Mesenchymal stem cell (in vitro differentiated cells and primary cell): ENCODE results near the gene C22orf39.

Experiments
- DNase-seq: peaks from one replicate; pipeline ENCODE4 v3.0.0-alpha.2; 2013
- H2AFZ ChIP-seq: one replicate; pipeline ENCODE4 v1.6.1; 2013; ENCODE audit warnings: low read depth, mild to moderate bottlenecking, control low read depth, inconsistent platforms, low read length, moderate library complexity
- H2AK5ac ChIP-seq: 2 replicates; pipeline ENCODE4 v1.6.1; 2013; ENCODE audit warnings: low read length, moderate library complexity, mild to moderate bottlenecking, inconsistent platforms; ENCODE audit not compliant: severe bottlenecking
- H2BK120ac ChIP-seq: one replicate; pipeline ENCODE4 v1.6.1; 2013; ENCODE audit warnings: low read depth, mild to moderate bottlenecking, inconsistent platforms, low read length, moderate library complexity
- H2BK12ac ChIP-seq, 2 experiments: one replicate each; pipeline ENCODE4 v1.6.1; 2013; ENCODE audit warnings: inconsistent platforms in 2 of 2, low read length in 2 of 2, mild to moderate bottlenecking in 2 of 2, moderate library complexity in 2 of 2, control low read depth in 1 of 2
- H2BK15ac ChIP-seq: one replicate; pipeline ENCODE4 v1.6.1; 2013; ENCODE audit warnings: mild to moderate bottlenecking, low read depth, inconsistent platforms; ENCODE audit not compliant: poor library complexity, severe bottlenecking
- H2BK5ac ChIP-seq: 2 replicates; pipeline ENCODE4 v1.6.1; 2013; ENCODE audit warnings: low read depth, mild to moderate bottlenecking, low read length, control low read depth, inconsistent platforms; ENCODE audit not compliant: poor library complexity, severe bottlenecking
- H3K14ac ChIP-seq, 2 experiments: one replicate each; pipeline ENCODE4 v1.6.1; 2013; ENCODE audit warnings: inconsistent platforms in 2 of 2, low read length in 2 of 2, control low read depth in 1 of 2, mild to moderate bottlenecking in 1 of 2, moderate library complexity in 1 of 2
- H3K18ac ChIP-seq, 2 experiments: one replicate each; pipeline ENCODE4 v1.6.1; 2013; ENCODE audit warnings: inconsistent platforms in 2 of 2, low read length in 2 of 2, control low read depth in 1 of 2, low read depth in 1 of 2, mild to moderate bottlenecking in 1 of 2
- H3K23ac ChIP-seq, 2 experiments: one replicate each; pipeline ENCODE4 v1.6.1; 2013; ENCODE audit warnings: inconsistent platforms in 2 of 2, low read length in 2 of 2, mild to moderate bottlenecking in 2 of 2, moderate library complexity in 2 of 2, control low read depth in 1 of 2
- H3K27ac ChIP-seq: 2 replicates; pipeline ENCODE4 v1.5.1; 2013; ENCODE audit warnings: mild to moderate bottlenecking, moderate library complexity, low read length, control low read depth, inconsistent platforms; ENCODE audit not compliant: poor library complexity, severe bottlenecking
- H3K27me3 ChIP-seq, 2 experiments: 2 replicates each; pipeline versions ENCODE4 v1.6.1 to v1.7.0; 2013; ENCODE audit warnings: low read length in 2 of 2, mild to moderate bottlenecking in 2 of 2, moderate library complexity in 2 of 2, control low read depth in 1 of 2, inconsistent platforms in 1 of 2; ENCODE audit not compliant: control insufficient read depth in 1 of 2, insufficient read depth in 1 of 2
- H3K36me3 ChIP-seq, 2 experiments: 2 replicates each; pipeline versions ENCODE4 v1.6.1 to v1.7.0; 2013; ENCODE audit warnings: low read length in 2 of 2, control low read depth in 1 of 2, inconsistent platforms in 1 of 2, low read depth in 1 of 2, mild to moderate bottlenecking in 1 of 2; ENCODE audit not compliant: insufficient read depth in 2 of 2, control insufficient read depth in 1 of 2
- H3K4ac ChIP-seq, 2 experiments: one replicate each; pipeline ENCODE4 v1.6.1; 2013; ENCODE audit warnings: inconsistent platforms in 2 of 2, low read length in 2 of 2, mild to moderate bottlenecking in 2 of 2, moderate library complexity in 2 of 2, control low read depth in 1 of 2, low read depth in 1 of 2
- H3K4me1 ChIP-seq: 2 replicates; pipeline ENCODE4 v1.6.1; 2013; ENCODE audit warnings: low read depth, low read length, control low read depth; ENCODE audit not compliant: control insufficient read depth, insufficient read depth
- H3K4me2 ChIP-seq: 2 replicates; pipeline ENCODE4 v1.6.1; 2013; ENCODE audit warnings: low read length, mild to moderate bottlenecking, inconsistent platforms; ENCODE audit not compliant: poor library complexity, severe bottlenecking
- H3K4me3 ChIP-seq, 2 experiments: 2 replicates each; pipeline versions ENCODE4 v1.5.1 to v1.7.0; 2013; ENCODE audit warnings: low read length in 2 of 2, mild to moderate bottlenecking in 2 of 2, control low read depth in 1 of 2, low read depth in 1 of 2; ENCODE audit not compliant: insufficient read depth in 1 of 2
- H3K79me1 ChIP-seq: replicated peaks from 2 replicates; pipeline ENCODE4 v1.6.1; 2013; ENCODE audit warnings: mild to moderate bottlenecking, control low read depth, low read length, inconsistent platforms; ENCODE audit not compliant: poor library complexity, severe bottlenecking
- H3K9ac ChIP-seq: 2 replicates; pipeline ENCODE4 v1.7.0; 2013; ENCODE audit warnings: mild to moderate bottlenecking, low read length, moderate library complexity
- H3K9me3 ChIP-seq: 2 replicates; pipeline ENCODE4 v1.7.0; 2013; ENCODE audit warnings: mild to moderate bottlenecking, low read length; ENCODE audit not compliant: control insufficient read depth
- H4K8ac ChIP-seq: one replicate; pipeline ENCODE4 v1.6.1; 2013; ENCODE audit warnings: inconsistent platforms, mild to moderate bottlenecking, low read length, moderate library complexity
- H4K91ac ChIP-seq: one replicate; pipeline ENCODE4 v1.6.1; 2013; ENCODE audit warnings: mild to moderate bottlenecking, low read length, inconsistent platforms
- WGBS: methylation state at CpG from one replicate; pipeline ENCODE4 v1.1.7; 2013; ENCODE audit warnings: mixed read lengths; 5-methylcytosine and 5-hydroxymethylcytosine counted together

C22orf39 gene

DNA sequence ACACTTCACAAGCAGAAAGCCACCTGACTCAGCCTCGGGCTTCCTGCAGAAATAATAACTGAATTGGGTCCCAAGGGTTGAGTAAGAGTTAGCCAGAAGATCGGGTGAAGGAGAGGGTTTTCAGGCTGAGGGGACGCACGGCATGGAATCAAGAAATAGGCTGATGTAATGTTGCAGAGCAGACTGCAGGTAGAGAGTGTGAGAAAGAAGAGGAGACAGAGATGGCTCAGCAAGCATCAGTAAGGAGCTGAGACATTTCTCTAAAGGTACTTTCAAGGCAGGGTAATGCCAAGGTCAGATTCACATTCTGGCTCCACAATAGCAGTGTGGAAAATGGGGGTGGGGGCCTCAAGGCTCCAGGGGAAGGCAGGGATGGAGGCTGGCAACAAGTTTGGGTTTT, 34.6 kb downstream of the C22orf39 start:
- no peak overlapping the region for H2BK12ac ChIP-seq
- H2AFZ ChIP-seq = no peak overlapping the region
- DNase-seq = no peak
- no peak overlapping the region for H4K8ac ChIP-seq
- no peak overlapping the region for H2BK5ac ChIP-seq
- no peak overlapping the region for H3K4me3 ChIP-seq
- H2BK15ac ChIP-seq = no peak overlapping the region
- H3K9me3 ChIP-seq = no peaks in the 10 kb centered on the region
- H3K27me3 ChIP-seq = no peaks in the 10 kb centered on the region
- H2BK120ac ChIP-seq = no peak overlapping the region
- no peak overlapping the region for H2AK5ac ChIP-seq
- no peak overlapping the region for H3K9ac ChIP-seq
- H3K4me2 ChIP-seq = no peak overlapping the region
- H3K4ac ChIP-seq = no peak overlapping the region
- H3K27ac ChIP-seq = no peak overlapping the region
- H3K79me1 ChIP-seq = peaks cover 45% of the 10 kb centered on the region
- no peak overlapping the region for H4K91ac ChIP-seq
- 94% methylated on average over 4 of the region's 4 CpGs for WGBS
- H3K14ac ChIP-seq = no peak overlapping the region
- peaks cover 4% of the 10 kb centered on the region for H3K4me1 ChIP-seq
- peaks cover 12 to 26% of the 10 kb centered on the region in 2 experiments for H3K36me3 ChIP-seq
- H3K23ac ChIP-seq = no peak overlapping the region
- H3K18ac ChIP-seq = no peak overlapping the region

DNA sequence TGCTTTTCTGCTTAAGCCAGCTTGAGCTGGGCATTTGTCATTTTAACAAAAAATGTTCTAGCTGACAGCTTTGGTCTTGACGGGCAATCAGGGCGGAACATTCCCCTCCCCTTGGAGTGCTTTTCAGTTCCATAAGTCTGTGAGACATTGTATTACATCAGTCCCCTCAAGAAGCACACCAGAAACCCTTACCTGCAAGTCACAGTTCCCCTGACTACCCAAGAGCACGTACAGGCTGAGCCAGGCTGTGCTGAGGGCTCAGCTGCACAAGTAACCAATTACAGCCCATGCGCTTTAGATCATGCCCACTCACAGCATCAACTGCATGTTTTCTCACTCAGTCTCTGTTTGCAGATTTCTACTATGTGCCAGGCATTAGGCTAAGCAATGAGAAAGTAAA, 35.0 kb downstream of the C22orf39 start:
- Histone ChIP-seq H3K9me3 (no peaks in the 10 kb centered on the region), H2AFZ (no peak overlapping the region), H3K4me3 (no peak overlapping the region), H4K8ac (no peak overlapping the region), H3K79me1 (peaks cover 48% of the 10 kb centered on the region), H3K23ac (no peak overlapping the region), H2BK120ac (no peak overlapping the region), H2AK5ac (no peak overlapping the region), H3K18ac (no peak overlapping the region), H2BK15ac (no peak overlapping the region), H3K27me3 (no peaks in the 10 kb centered on the region), H3K4me2 (no peak overlapping the region), H3K27ac (no peak overlapping the region), H3K4ac (no peak overlapping the region), H4K91ac (no peak overlapping the region), H2BK5ac (no peak overlapping the region), H2BK12ac (no peak overlapping the region), H3K36me3 (peaks cover 16 to 30% of the 10 kb centered on the region in 2 experiments), H3K4me1 (peaks cover 4% of the 10 kb centered on the region), H3K9ac (no peak overlapping the region), H3K14ac (no peak overlapping the region)
- WGBS = 93% methylated on average over 4 of the region's 4 CpGs
- no peak for DNase-seq

DNA sequence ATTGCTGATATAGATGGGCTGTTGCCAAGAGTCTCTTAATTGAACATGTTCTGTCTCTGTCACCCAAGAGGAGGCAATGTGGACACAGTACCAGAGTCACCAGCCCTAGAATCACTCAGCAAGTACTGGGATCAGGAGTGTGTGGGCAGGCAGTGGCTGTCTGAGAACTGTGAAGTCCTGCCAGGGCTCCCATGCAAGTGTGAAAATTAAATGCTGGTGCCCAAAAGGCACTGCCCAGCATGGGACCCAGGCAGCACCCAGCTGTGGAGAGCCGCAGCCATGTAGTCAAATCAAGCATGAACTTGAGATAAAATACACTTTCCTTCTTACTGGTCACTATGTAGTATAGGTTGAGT, 35.8 kb downstream of the C22orf39 start:
- Histone ChIP-seq H3K23ac (no peak overlapping the region), H3K4me1 (peaks cover 4% of the 10 kb centered on the region), H2BK12ac (no peak overlapping the region), H3K79me1 (peaks cover 49% of the 10 kb centered on the region), H3K36me3 (peaks cover 19 to 38% of the 10 kb centered on the region in 2 experiments), H2BK5ac (no peak overlapping the region), H2BK15ac (no peak overlapping the region), H4K8ac (no peak overlapping the region), H2AFZ (no peak overlapping the region), H3K18ac (no peak overlapping the region), H3K4me3 (no peak overlapping the region), H3K14ac (no peak overlapping the region), H3K4me2 (no peak overlapping the region), H3K4ac (no peak overlapping the region), H2BK120ac (no peak overlapping the region), H3K9me3 (no peaks in the 10 kb centered on the region), H4K91ac (no peak overlapping the region), H3K27ac (no peak overlapping the region), H3K9ac (no peak overlapping the region), H3K27me3 (no peaks in the 10 kb centered on the region), H2AK5ac (no peak overlapping the region)
- 100% methylated on average over 1 of the region's 1 CpG for WGBS
- no peak for DNase-seq

DNA sequence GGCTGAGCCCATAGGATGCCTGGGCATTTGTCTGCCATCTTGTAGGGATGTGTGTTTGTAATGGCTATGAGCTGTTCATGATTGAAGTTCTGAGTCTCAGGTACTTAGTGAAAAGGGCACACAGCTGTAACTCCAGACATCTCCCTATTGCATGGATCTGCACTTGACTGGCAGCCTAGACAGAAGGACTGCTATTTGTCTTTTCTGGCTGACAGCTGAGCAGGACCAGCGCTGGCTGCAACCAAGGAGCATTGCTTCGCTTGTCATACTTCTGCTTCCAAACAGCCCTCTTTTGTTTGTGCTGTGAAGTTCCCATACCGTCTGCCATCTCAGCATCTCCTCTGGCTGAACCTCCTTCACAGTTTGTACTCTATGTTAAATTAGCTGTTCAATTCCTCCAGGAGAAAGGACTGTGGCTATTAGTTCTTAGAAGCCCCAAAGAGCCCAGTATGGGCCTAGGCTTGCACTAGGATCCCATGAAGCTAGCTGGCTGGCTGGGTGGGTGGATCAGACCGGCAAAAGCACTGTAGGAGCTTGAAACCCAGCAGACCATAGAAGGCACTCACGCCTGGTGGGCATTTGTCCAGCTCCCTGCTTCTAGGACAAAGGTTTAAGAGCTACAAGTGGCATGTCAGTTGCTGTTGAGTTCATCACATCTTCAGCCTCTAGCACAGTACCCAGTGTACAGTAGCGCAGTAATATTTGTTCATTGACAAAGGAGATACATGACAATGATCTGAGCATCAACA, 36.4 kb downstream of the C22orf39 start:
- Histone ChIP-seq H3K4me2 (no peak overlapping the region), H3K23ac (peak overlapping the region in 1 of 2 experiments; percentile 59), H3K27me3 (no peaks in the 10 kb centered on the region), H3K9me3 (no peaks in the 10 kb centered on the region), H4K8ac (no peak overlapping the region), H2BK120ac (no peak overlapping the region), H2AK5ac (no peak overlapping the region), H4K91ac (no peak overlapping the region), H2BK12ac (no peak overlapping the region), H2BK5ac (no peak overlapping the region), H3K9ac (no peak overlapping the region), H3K36me3 (peaks cover 24 to 44% of the 10 kb centered on the region in 2 experiments), H3K18ac (no peak overlapping the region), H3K4me3 (no peak overlapping the region), H3K4ac (no peak overlapping the region), H3K79me1 (peaks cover 52% of the 10 kb centered on the region), H3K4me1 (peaks cover 4% of the 10 kb centered on the region), H3K27ac (no peak overlapping the region), H2BK15ac (no peak overlapping the region), H2AFZ (no peak overlapping the region), H3K14ac (no peak overlapping the region)
- no peak for DNase-seq
- WGBS = over 99% methylated on average over 6 of the region's 6 CpGs
